ENCODE measurements around the gene PKP2. TPM values are rescaled to one million over a fixed set of nuclear protein-coding genes. Genes with fewer than 3 reads are reported as not detected.
"Not testable (repeated sequence)": the region's sequence is repeated elsewhere in the genome, so short reads cannot be mapped to it uniquely, and the experiment has no call there.

The PKP2 gene
- total RNA-seq, 1 donor from 2014 or later, result 1.9 TPM

DNA sequence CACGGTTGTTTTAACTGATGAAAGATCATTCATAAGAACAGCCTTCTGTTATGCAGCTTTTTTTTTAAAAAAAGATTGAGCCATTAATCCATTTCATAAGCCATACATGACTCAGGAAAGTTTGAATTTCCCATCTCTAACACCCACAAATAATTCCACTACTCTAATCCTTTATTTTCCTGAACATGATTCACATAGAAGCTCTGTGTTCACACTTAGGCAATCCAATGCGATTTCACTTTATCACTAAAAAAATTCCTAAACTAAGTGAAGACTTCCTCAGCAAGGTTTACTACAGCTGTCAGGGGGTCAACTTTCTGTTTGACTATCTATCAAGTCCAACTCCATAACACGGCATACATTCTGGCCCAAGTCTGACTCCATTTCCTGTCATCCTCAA is 25.9 kb downstream of the PKP2 start:
- H3K27me3 ChIP-seq, result no peaks in the 10 kb centered on the region
- no peak for TF ChIP-seq CTCF (IDR thresholded peaks at IDR 0.05)
- H3K9me3 ChIP-seq, result no peaks in the 10 kb centered on the region
- intact Hi-C loops (cut with DNase I), result no loop called here
- no peak overlapping the region for H3K27ac ChIP-seq
- no peak for ATAC-seq
- H3K4me1 ChIP-seq, result no peaks in the 10 kb centered on the region
- DNase-seq, result no peak
- H3K4me3 ChIP-seq, result no peak overlapping the region
- no peaks in the 10 kb centered on the region for H3K36me3 ChIP-seq

DNA sequence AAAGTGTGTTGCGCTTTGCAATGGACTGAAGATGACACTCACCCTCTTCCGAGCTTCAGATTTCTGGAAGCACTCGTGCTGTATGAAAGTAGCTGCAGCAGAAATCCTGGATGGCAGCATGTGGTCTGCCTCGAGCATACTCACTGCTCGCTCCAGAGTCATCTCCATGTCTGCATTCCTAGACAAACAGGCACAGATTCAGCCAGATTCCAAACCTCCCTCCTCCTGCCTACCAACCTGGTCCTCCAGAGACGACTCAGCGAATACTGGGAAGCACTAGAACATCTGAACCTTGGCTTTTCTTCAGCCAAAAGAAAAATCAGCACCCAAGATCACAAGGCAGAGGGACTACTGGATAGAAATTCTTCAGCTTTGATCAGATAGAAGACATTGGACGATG is 27.7 kb downstream of the PKP2 start:
- Histone ChIP-seq H3K4me1 (no peaks in the 10 kb centered on the region), H3K27me3 (no peaks in the 10 kb centered on the region), H3K27ac (no peak overlapping the region), H3K9me3 (no peaks in the 10 kb centered on the region), H3K36me3 (no peaks in the 10 kb centered on the region), H3K4me3 (no peak overlapping the region)
- TF ChIP-seq CTCF (IDR thresholded peaks at IDR 0.05), result no peak
- ATAC-seq (no peak), DNase-seq (no peak)
- intact Hi-C loops (cut with DNase I), result no loop called here

- no peak for DNase-seq
- no peak for ATAC-seq
- no peaks in the 10 kb centered on the region for H3K4me1 ChIP-seq
- no peak for TF ChIP-seq CTCF (IDR thresholded peaks at IDR 0.05)
- no peaks in the 10 kb centered on the region for H3K36me3 ChIP-seq
- no peaks in the 10 kb centered on the region for H3K9me3 ChIP-seq
- H3K4me3 ChIP-seq, result no peak overlapping the region
- intact Hi-C loops (cut with DNase I), result no loop called here
- no peaks in the 10 kb centered on the region for H3K27me3 ChIP-seq
- no peak overlapping the region for H3K27ac ChIP-seq
Measured at GRCh38 chr12:32864731-32865130, 31.8 kb downstream of the PKP2 start.

GRCh38 chr12:32863128-32863527 is 33.4 kb downstream of the PKP2 start:
- H3K36me3 ChIP-seq, result no peaks in the 10 kb centered on the region
- no peaks in the 10 kb centered on the region for H3K27me3 ChIP-seq
- ATAC-seq (no peak), DNase-seq (no peak)
- no peak for TF ChIP-seq CTCF (IDR thresholded peaks at IDR 0.05)
- no peak overlapping the region for H3K27ac ChIP-seq
- intact Hi-C loops (cut with DNase I), result no loop called here
- no peak overlapping the region for H3K4me3 ChIP-seq
- H3K9me3 ChIP-seq, result no peaks in the 10 kb centered on the region
- no peaks in the 10 kb centered on the region for H3K4me1 ChIP-seq

GRCh38 chr12:32861658-32862057 is 34.9 kb downstream of the PKP2 start:
- H3K27ac ChIP-seq; H3K9me3 ChIP-seq; intact Hi-C loops (cut with DNase I); H3K4me3 ChIP-seq; H3K27me3 ChIP-seq; H3K4me1 ChIP-seq; DNase-seq; ATAC-seq; H3K36me3 ChIP-seq: not testable (repeated sequence)

DNA sequence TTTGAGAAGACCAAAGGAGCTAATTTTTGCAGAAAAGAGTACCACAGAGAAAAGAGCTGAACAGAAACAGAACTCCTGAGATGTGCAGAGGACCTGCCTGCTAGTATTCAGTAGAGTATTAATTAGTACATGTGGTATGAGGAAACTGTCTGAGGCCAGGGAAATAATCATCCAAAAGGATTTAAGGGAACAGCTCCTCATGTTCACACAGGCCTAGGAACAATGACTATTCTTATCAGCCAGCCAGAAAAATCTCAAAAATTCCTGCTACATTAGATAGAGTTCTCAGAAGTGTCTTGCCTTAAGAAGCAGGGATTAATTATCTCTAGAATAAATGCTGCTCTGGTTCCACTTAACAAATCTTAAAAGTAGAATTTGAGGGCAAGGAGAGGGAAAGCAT is 36.4 kb downstream of the PKP2 start:
- intact Hi-C loops (cut with DNase I), result no loop called here
- TF ChIP-seq CTCF (IDR thresholded peaks at IDR 0.05), result no peak
- DNase-seq, result no peak
- ATAC-seq, result no peak
- no peaks in the 10 kb centered on the region for H3K4me1 ChIP-seq
- H3K36me3 ChIP-seq, result no peaks in the 10 kb centered on the region
- no peaks in the 10 kb centered on the region for H3K27me3 ChIP-seq
- no peak overlapping the region for H3K27ac ChIP-seq
- no peaks in the 10 kb centered on the region for H3K9me3 ChIP-seq
- H3K4me3 ChIP-seq, result no peak overlapping the region

Data from upper lobe of right lung (tissue), 1 donor.